Fibroblast of villous mesenchyme (primary cell): Measurements from ENCODE around the gene RGSL1. TPM values are rescaled to one million over a fixed set of nuclear protein-coding genes. Genes with fewer than 3 reads are reported as not detected.

ENCODE experiments used
- DNase-seq: peaks from one replicate; pipeline ENCODE4 v3.0.0-alpha.2; 2010; ENCODE audit warnings: low read depth
- H3K4me3 ChIP-seq: 2 replicates; pipeline ENCODE4 v1.5.1; 2011; ENCODE audit warnings: low read depth, mild to moderate bottlenecking, low read length
- CTCF ChIP-seq: IDR thresholded peaks from 2 replicates; pipeline ENCODE4 v1.5.1; 2012; ENCODE audit warnings: low read depth, mild to moderate bottlenecking, low read length; ENCODE audit not compliant: insufficient read depth
- total RNA-seq: library from RNA; depleted of rRNA; stranded (reverse); fragments of >200 nt; gene quantifications from 2 replicates; pipeline ENCODE4 v1.2.3, GENCODE V29; 2012

RGSL1 gene
- total RNA-seq, 1 donor: not detected

- TF ChIP-seq CTCF: no peak
- no peak overlapping the region for H3K4me3 ChIP-seq
- no peak for DNase-seq
These were observed 150.9 kb downstream of the RGSL1 start for GRCh38 chr1:182600745-182601415.

- no peak overlapping the region for H3K4me3 ChIP-seq
- peak; percentile 72 for TF ChIP-seq CTCF
- peak; percentile 83 for DNase-seq
These were observed 151.5 kb downstream of the RGSL1 start for GRCh38 chr1:182601416-182601786.

GRCh38 chr1:182601913-182602312 is 152.0 kb downstream of the RGSL1 start:
- no peak overlapping the region for H3K4me3 ChIP-seq
- DNase-seq: no peak
- TF ChIP-seq CTCF: no peak

- H3K4me3 ChIP-seq: peak overlapping the region; percentile 40
- no peak for TF ChIP-seq CTCF
- no peak for DNase-seq
These were observed 153.1 kb downstream of the RGSL1 start for GRCh38 chr1:182602935-182603645.

GRCh38 chr1:182603646-182604174 is 153.8 kb downstream of the RGSL1 start:
- no peak for TF ChIP-seq CTCF
- H3K4me3 ChIP-seq: peak overlapping the region; percentile 40
- DNase-seq: no peak

GRCh38 chr1:182604175-182605164 is 154.5 kb downstream of the RGSL1 start, which contains the start of gene RGS16:
RGS16 (minus strand) TSS chr1:182604389; CDS start chr1:182604259, 130 bp downstream.
- no peak for TF ChIP-seq CTCF
- peak; percentile 82 for DNase-seq
- H3K4me3 ChIP-seq: peak within 1 kb of the TSS; percentile 40
